Uterus (tissue), 4 donors: ENCODE results near the gene TMEM79. TPM values are rescaled to one million over a fixed set of nuclear protein-coding genes. Genes with fewer than 3 reads are reported as not detected.

ENCODE experiments used
- DNase-seq, 2 donors: peaks; one replicate each; pipeline ENCODE4 v3.0.0-alpha.2; 2019 to 2020
- H3K27ac ChIP-seq, 2 donors: fragments of 200-600 bp; sonication (generic); 1 replicate in 1 of 2; 2 replicates in 1 of 2; pipeline ENCODE4 v1.5.1; 2016 to 2018
- H3K27me3 ChIP-seq, 2 donors: fragments of 200-600 bp; sonication (generic); one replicate each; pipeline ENCODE4 v1.5.1; 2018 to 2019; ENCODE audit warnings: control low read depth in 1 of 2
- H3K36me3 ChIP-seq, 2 donors: fragments of 200-600 bp; sonication (generic); one replicate each; pipeline ENCODE4 v1.5.1; 2019; ENCODE audit warnings: control low read depth in 1 of 2
- H3K4me1 ChIP-seq, 2 donors: fragments of 200-600 bp; sonication (generic); one replicate each; pipeline ENCODE4 v1.5.1; 2018 to 2019; ENCODE audit warnings: control low read depth in 1 of 2
- H3K4me3 ChIP-seq, 2 donors: fragments of 200-600 bp; sonication (generic); 1 replicate in 1 of 2; 2 replicates in 1 of 2; pipeline ENCODE4 v1.5.1; 2018 to 2019; ENCODE audit warnings: mild to moderate bottlenecking in 1 of 2
- H3K9me3 ChIP-seq, 2 donors: fragments of 200-600 bp; sonication (generic); one replicate each; pipeline ENCODE4 v1.5.1; 2019; ENCODE audit warnings: control low read depth in 1 of 2
- CTCF ChIP-seq, 4 experiments: fragments of 200-600 bp in 2 of 4; fragments of 450-650 bp in 2 of 4; sonication (generic) in 2 of 4; IDR thresholded peaks; one replicate each; pipeline ENCODE4 v1.5.1; 2016 to 2019; ENCODE audit warnings: antibody characterized with exemption in 4 of 4, mild to moderate bottlenecking in 2 of 4, moderate library complexity in 1 of 4
- POLR2A ChIP-seq, 2 donors: fragments of 450-650 bp; IDR thresholded peaks; one replicate each; pipeline ENCODE4 v1.6.1; 2016; ENCODE audit warnings: antibody characterized with exemption in 2 of 2, mild to moderate bottlenecking in 1 of 2, moderate library complexity in 1 of 2
- intact Hi-C: fragments of 100-400 bp; cut with DNase I; formaldehyde crosslinking; loops from one replicate; pipeline ENCODE4 v1.15.1; 2023; ENCODE audit warnings: low total_unique reads
- total RNA-seq, 4 donors: library from RNA; depleted of rRNA in 3 of 4; stranded (reverse); fragments of >200 nt in 3 of 4; gene quantifications; one replicate each; pipeline versions ENCODE4 v1.1.0 to v1.2.4, GENCODE V29; 2014 to 2023
- donor health status: DM: yes; HTN: yes; CAD: no.

Gene TMEM79
- total RNA-seq, 4 donors from 2014 or later: 0.26 to 2.7 (median 1.5) TPM

DNA sequence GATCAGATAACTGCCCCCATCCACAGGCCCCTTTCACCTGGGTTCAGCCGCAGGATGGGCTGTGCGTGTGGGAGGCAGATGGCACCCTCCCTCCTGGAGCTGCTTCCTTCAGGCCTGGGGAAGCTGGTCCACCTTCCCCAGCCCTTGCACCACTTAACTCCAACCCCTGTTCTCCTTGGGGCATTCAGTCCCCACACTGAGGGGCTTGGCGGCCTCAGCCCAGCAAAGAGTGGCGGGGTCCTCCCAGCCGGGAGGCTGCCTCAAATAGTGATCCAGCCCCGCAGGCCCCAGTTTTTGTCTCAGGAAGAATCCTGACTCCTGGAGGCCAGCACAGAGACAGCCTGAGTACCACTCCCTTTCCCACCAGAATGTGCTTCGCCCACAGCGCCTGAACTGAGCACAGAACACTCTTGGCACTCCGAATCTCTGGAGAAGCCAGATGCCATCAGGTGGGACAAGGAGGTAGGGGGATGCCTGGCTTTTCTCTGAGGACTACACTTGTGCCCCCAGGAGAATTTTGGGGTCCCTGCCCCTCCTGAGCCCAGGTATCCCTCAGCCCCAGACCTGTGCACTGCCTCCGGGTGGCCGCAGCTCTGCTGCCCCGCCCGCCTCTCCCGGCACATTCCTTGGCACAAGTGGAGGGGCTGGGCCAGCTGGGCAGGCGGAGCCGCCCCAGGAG lies 37.2 kb upstream of the TMEM79 start:
- H3K27ac ChIP-seq: no peak overlapping the region
- no peak overlapping the region for H3K4me3 ChIP-seq
- H3K4me1 ChIP-seq: peaks cover 0 to 5% of the 10 kb centered on the region in 2 donors
- peaks cover 0 to 3% of the 10 kb centered on the region in 2 donors for H3K27me3 ChIP-seq
- TF ChIP-seq CTCF (IDR thresholded peaks at IDR 0.05): no peak
- TF ChIP-seq POLR2A (IDR thresholded peaks at IDR 0.05): no peak
- DNase-seq: peak in 1 of 2 donors; percentile 42
- no peaks in the 10 kb centered on the region for H3K9me3 ChIP-seq
- no peaks in the 10 kb centered on the region for H3K36me3 ChIP-seq
- intact Hi-C loops: no loop called here

GRCh38 chr1:156247460-156248322 lies 36.4 kb upstream of the TMEM79 start, which contains the start of gene PAQR6:
PAQR6 (minus strand) TSS chr1:156248056; CDS start chr1:156246731, 1,325 bp downstream.
- Histone ChIP-seq H3K4me3 (no peak within 1 kb of the TSS), H3K27me3 (peaks cover 0 to 3% of the 10 kb centered on the region in 2 donors), H3K27ac (no peak within 1 kb of the TSS), H3K36me3 (no peaks in the 10 kb centered on the region), H3K9me3 (no peaks in the 10 kb centered on the region), H3K4me1 (peaks cover 0 to 5% of the 10 kb centered on the region in 2 donors)
- TF ChIP-seq CTCF (IDR thresholded peaks at IDR 0.05) (no peak), POLR2A (IDR thresholded peaks at IDR 0.05) (no peak)
- intact Hi-C loops: no loop called here
- no peak for DNase-seq

- Histone ChIP-seq H3K4me1 (peaks cover 0 to 5% of the 10 kb centered on the region in 2 donors), H3K4me3 (no peak overlapping the region), H3K36me3 (no peaks in the 10 kb centered on the region), H3K9me3 (no peaks in the 10 kb centered on the region), H3K27ac (no peak overlapping the region), H3K27me3 (peaks cover 0 to 3% of the 10 kb centered on the region in 2 donors)
- no peak for DNase-seq
- intact Hi-C loops: no loop called here
- TF ChIP-seq CTCF (IDR thresholded peaks at IDR 0.05): no peak
- no peak for TF ChIP-seq POLR2A (IDR thresholded peaks at IDR 0.05)
Measured at GRCh38 chr1:156248323-156248683, 35.8 kb upstream of the TMEM79 start.

DNA sequence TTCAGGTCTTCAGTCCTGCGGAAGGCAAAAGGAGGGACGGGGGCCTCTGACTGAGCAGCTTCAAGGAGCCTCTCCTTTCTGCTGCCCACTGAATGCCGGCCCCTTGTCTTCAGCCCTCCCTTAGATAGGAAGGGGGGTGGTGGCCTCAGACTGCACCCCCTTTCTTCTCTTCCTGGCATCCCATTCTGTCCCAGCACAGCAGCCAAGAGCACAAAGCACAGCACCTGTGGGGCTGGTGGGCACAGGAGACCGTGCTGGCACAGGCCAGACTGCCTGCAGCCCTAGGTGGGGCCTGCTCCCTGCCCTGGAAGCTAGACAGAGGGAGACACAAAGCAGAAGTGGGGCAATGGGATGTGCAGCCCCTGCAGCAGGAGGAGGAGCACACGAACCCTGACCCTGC lies 34.5 kb upstream of the TMEM79 start:
- Histone ChIP-seq H3K27ac (no peak overlapping the region), H3K27me3 (peaks cover 0 to 3% of the 10 kb centered on the region in 2 donors), H3K9me3 (no peaks in the 10 kb centered on the region), H3K4me3 (no peak overlapping the region), H3K4me1 (peaks cover 0 to 5% of the 10 kb centered on the region in 2 donors), H3K36me3 (no peaks in the 10 kb centered on the region)
- intact Hi-C loops: no loop called here
- TF ChIP-seq POLR2A (IDR thresholded peaks at IDR 0.05) (no peak), CTCF (IDR thresholded peaks at IDR 0.05) (no peak)
- no peak for DNase-seq

DNA sequence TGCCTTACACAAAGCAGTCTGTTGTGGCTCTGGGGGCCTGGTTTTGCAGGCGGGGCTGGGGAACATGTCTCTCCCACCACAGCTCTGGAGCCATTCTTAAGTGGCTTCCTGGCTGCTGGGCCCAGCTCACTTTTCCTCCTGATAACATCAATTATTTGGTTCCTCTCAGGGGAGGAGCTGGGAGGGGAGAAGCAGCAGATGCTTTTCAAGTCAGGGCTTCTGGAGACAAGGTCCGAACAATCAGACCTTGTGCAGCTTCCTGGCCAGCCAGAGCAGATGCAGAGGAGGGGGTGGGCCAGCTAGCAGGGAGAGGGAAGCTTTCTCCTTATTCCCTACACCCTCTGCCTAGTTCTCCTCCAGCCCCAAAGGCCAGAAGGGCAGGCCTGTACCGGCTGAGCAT lies 32.6 kb upstream of the TMEM79 start:
- no peaks in the 10 kb centered on the region for H3K36me3 ChIP-seq
- H3K27ac ChIP-seq: no peak overlapping the region
- TF ChIP-seq CTCF (IDR thresholded peaks at IDR 0.05) (no peak), POLR2A (IDR thresholded peaks at IDR 0.05) (no peak)
- intact Hi-C loops: no loop called here
- H3K9me3 ChIP-seq: no peaks in the 10 kb centered on the region
- H3K4me3 ChIP-seq: no peak overlapping the region
- H3K4me1 ChIP-seq: no peaks in the 10 kb centered on the region
- no peak for DNase-seq
- H3K27me3 ChIP-seq: no peaks in the 10 kb centered on the region
